ENCODE results near the gene HIRA.

The HIRA gene

DNA sequence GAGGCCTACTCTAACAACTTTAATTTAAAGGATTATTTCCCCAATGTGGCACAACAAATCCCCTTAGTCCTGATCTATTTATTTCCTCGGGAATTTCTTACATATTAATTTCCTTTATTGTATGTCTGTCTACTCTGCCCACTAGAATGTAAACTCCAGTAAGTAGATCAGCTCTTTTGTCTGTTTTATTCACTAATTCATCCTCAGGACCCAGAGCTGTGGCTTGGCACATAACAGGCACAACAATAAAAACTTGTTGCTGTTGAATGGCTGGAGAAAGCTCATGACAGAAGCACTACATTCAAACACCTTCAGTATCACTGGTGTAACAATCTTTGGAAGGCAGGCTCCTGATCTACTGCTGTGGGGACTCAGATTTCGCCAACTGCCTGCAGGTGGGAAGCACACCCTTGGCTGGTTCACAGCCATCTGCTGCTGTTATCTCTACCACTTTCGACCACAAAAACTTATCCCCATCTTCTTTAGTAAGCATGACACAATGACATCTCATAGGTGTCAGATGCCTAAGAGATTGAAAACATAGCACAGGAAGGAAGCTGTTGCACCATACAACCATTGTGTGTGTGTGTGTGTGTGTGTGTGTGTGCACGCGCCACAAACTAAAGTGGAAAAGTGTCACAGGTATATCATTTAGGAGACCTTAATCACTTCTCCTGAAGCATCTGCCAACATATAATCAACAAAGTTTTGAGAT lies 11.9 kb downstream of the HIRA start:
- Histone ChIP-seq H3K27me3 (ENCODE audit: control insufficient read depth in 1 of 2, insufficient read depth in 2 of 2, low read length in 2 of 2) (no peaks in the 10 kb centered on the region), H3K36me3 (ENCODE audit: insufficient read depth, low read length) (no peaks in the 10 kb centered on the region), H3K27ac (ENCODE audit: low read depth, low read length) (no peak overlapping the region), H3K4me3 (ENCODE audit: low read depth in 1 of 2, low read length in 2 of 2) (no peak overlapping the region), H3K9ac (ENCODE audit: low read length) (no peak overlapping the region), H3K4me1 (ENCODE audit: insufficient read depth, low read length) (peaks cover 6% of the 10 kb centered on the region), H3K9me3 (ENCODE audit: low read length) (no peaks in the 10 kb centered on the region)

DNA sequence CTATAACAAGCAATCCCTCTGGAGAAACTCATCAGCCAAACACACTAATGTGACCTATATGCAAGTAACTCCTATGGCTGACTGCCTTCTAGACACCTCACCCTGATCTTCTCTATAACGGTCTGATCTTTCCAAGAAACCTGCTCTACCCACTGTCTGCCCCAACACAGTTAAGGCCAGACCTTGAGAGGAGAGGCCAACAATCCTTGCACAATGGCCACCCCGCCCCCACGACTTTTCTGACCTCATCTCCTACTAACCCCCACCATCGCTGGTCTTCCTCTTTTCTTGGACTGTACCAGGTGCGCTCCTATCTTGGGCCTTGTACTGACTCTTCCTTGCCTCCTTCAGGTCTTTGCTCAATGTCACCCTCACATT lies 12.5 kb downstream of the HIRA start:
- Histone ChIP-seq H3K27me3 (ENCODE audit: control insufficient read depth in 1 of 2, insufficient read depth in 2 of 2, low read length in 2 of 2) (no peaks in the 10 kb centered on the region), H3K36me3 (ENCODE audit: insufficient read depth, low read length) (no peaks in the 10 kb centered on the region), H3K4me1 (ENCODE audit: insufficient read depth, low read length) (peaks cover 5% of the 10 kb centered on the region), H3K27ac (ENCODE audit: low read depth, low read length) (no peak overlapping the region), H3K9me3 (ENCODE audit: low read length) (no peaks in the 10 kb centered on the region), H3K9ac (ENCODE audit: low read length) (no peak overlapping the region), H3K4me3 (ENCODE audit: low read depth in 1 of 2, low read length in 2 of 2) (no peak overlapping the region)

DNA sequence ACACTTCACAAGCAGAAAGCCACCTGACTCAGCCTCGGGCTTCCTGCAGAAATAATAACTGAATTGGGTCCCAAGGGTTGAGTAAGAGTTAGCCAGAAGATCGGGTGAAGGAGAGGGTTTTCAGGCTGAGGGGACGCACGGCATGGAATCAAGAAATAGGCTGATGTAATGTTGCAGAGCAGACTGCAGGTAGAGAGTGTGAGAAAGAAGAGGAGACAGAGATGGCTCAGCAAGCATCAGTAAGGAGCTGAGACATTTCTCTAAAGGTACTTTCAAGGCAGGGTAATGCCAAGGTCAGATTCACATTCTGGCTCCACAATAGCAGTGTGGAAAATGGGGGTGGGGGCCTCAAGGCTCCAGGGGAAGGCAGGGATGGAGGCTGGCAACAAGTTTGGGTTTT lies 18.6 kb downstream of the HIRA start:
- Histone ChIP-seq H3K27me3 (ENCODE audit: control insufficient read depth in 1 of 2, insufficient read depth in 2 of 2, low read length in 2 of 2) (no peaks in the 10 kb centered on the region), H3K9me3 (ENCODE audit: low read length) (no peaks in the 10 kb centered on the region), H3K9ac (ENCODE audit: low read length) (no peak overlapping the region), H3K27ac (ENCODE audit: low read depth, low read length) (no peak overlapping the region), H3K4me3 (ENCODE audit: low read depth in 1 of 2, low read length in 2 of 2) (no peak overlapping the region), H3K4me1 (ENCODE audit: insufficient read depth, low read length) (no peaks in the 10 kb centered on the region), H3K36me3 (ENCODE audit: insufficient read depth, low read length) (peaks cover 8% of the 10 kb centered on the region)

DNA sequence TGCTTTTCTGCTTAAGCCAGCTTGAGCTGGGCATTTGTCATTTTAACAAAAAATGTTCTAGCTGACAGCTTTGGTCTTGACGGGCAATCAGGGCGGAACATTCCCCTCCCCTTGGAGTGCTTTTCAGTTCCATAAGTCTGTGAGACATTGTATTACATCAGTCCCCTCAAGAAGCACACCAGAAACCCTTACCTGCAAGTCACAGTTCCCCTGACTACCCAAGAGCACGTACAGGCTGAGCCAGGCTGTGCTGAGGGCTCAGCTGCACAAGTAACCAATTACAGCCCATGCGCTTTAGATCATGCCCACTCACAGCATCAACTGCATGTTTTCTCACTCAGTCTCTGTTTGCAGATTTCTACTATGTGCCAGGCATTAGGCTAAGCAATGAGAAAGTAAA lies 19.1 kb downstream of the HIRA start:
- H3K9ac ChIP-seq (ENCODE audit: low read length): no peak overlapping the region

DNA sequence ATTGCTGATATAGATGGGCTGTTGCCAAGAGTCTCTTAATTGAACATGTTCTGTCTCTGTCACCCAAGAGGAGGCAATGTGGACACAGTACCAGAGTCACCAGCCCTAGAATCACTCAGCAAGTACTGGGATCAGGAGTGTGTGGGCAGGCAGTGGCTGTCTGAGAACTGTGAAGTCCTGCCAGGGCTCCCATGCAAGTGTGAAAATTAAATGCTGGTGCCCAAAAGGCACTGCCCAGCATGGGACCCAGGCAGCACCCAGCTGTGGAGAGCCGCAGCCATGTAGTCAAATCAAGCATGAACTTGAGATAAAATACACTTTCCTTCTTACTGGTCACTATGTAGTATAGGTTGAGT lies 19.9 kb downstream of the HIRA start:
- Histone ChIP-seq H3K4me3 (ENCODE audit: low read depth in 1 of 2, low read length in 2 of 2) (no peak overlapping the region), H3K36me3 (ENCODE audit: insufficient read depth, low read length) (peaks cover 18% of the 10 kb centered on the region), H3K27me3 (ENCODE audit: control insufficient read depth in 1 of 2, insufficient read depth in 2 of 2, low read length in 2 of 2) (no peaks in the 10 kb centered on the region), H3K4me1 (ENCODE audit: insufficient read depth, low read length) (no peaks in the 10 kb centered on the region), H3K9me3 (ENCODE audit: low read length) (no peaks in the 10 kb centered on the region), H3K27ac (ENCODE audit: low read depth, low read length) (no peak overlapping the region), H3K9ac (ENCODE audit: low read length) (no peak overlapping the region)

More for the DNA sequence above, 19.1 kb downstream of the HIRA start:
- Histone ChIP-seq H3K9me3 (ENCODE audit: low read length) (no peaks in the 10 kb centered on the region), H3K4me1 (ENCODE audit: insufficient read depth, low read length) (no peaks in the 10 kb centered on the region), H3K27ac (ENCODE audit: low read depth, low read length) (no peak overlapping the region), H3K27me3 (ENCODE audit: control insufficient read depth in 1 of 2, insufficient read depth in 2 of 2, low read length in 2 of 2) (no peaks in the 10 kb centered on the region), H3K36me3 (ENCODE audit: insufficient read depth, low read length) (peaks cover 12% of the 10 kb centered on the region), H3K4me3 (ENCODE audit: low read depth in 1 of 2, low read length in 2 of 2) (no peak overlapping the region)

DNA sequence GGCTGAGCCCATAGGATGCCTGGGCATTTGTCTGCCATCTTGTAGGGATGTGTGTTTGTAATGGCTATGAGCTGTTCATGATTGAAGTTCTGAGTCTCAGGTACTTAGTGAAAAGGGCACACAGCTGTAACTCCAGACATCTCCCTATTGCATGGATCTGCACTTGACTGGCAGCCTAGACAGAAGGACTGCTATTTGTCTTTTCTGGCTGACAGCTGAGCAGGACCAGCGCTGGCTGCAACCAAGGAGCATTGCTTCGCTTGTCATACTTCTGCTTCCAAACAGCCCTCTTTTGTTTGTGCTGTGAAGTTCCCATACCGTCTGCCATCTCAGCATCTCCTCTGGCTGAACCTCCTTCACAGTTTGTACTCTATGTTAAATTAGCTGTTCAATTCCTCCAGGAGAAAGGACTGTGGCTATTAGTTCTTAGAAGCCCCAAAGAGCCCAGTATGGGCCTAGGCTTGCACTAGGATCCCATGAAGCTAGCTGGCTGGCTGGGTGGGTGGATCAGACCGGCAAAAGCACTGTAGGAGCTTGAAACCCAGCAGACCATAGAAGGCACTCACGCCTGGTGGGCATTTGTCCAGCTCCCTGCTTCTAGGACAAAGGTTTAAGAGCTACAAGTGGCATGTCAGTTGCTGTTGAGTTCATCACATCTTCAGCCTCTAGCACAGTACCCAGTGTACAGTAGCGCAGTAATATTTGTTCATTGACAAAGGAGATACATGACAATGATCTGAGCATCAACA lies 20.4 kb downstream of the HIRA start:
- Histone ChIP-seq H3K27ac (ENCODE audit: low read depth, low read length) (no peak overlapping the region), H3K36me3 (ENCODE audit: insufficient read depth, low read length) (peaks cover 20% of the 10 kb centered on the region), H3K4me3 (ENCODE audit: low read depth in 1 of 2, low read length in 2 of 2) (no peak overlapping the region), H3K4me1 (ENCODE audit: insufficient read depth, low read length) (no peaks in the 10 kb centered on the region), H3K9ac (ENCODE audit: low read length) (no peak overlapping the region), H3K9me3 (ENCODE audit: low read length) (no peaks in the 10 kb centered on the region), H3K27me3 (ENCODE audit: control insufficient read depth in 1 of 2, insufficient read depth in 2 of 2, low read length in 2 of 2) (no peaks in the 10 kb centered on the region)

DNA sequence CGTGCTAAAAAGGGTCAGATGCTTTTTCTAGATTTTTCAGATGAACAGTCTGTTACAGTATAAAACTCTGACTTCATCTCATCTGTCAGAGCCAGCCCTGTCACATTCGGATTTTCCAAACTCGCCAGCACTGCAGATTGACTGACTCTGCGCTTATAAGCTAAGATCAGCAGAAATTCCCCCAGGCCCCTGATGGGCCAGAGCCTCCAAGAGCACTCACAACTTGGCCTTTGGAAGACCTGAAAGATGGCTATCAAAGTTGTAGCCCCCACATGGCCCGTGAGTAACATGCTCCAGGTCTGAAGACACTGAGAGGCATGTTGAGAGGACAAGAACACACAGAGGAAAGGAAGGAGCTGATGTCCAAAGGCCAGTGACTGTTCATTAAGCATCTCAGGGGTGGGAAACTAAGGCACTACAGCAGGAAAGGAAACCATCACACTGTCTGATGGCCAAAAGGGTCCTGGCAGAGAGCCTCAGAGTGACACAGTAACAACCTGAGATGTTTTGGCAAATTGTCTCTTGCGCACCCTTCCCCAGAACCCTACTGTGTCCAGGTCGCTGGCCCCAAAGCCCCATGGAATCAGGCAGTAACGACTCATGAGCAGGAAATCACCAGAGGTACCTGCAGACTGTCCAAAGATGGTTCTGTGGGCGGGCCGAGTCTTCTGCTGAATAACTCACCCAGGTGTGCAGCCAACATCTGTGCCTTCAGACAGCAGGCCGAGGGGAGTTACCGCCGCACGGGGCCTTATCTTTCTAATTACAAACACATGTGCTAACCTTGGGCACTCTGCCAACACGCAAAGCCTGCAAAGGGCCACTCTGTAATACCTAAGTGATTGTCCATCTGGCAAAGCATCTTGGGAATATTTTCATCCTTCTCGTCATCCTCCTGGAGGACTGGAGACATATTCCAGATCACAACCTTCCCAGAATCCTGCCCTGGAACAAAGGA lies 23.6 kb downstream of the HIRA start:
- H3K27me3 ChIP-seq (ENCODE audit: control insufficient read depth in 1 of 2, insufficient read depth in 2 of 2, low read length in 2 of 2): no peaks in the 10 kb centered on the region
- peaks cover 40% of the 10 kb centered on the region for H3K36me3 ChIP-seq (ENCODE audit: insufficient read depth, low read length)
- H3K4me1 ChIP-seq (ENCODE audit: insufficient read depth, low read length): no peaks in the 10 kb centered on the region
- H3K9ac ChIP-seq (ENCODE audit: low read length): no peak overlapping the region
- H3K4me3 ChIP-seq (ENCODE audit: low read depth in 1 of 2, low read length in 2 of 2): no peak overlapping the region
- no peaks in the 10 kb centered on the region for H3K9me3 ChIP-seq (ENCODE audit: low read length)
- H3K27ac ChIP-seq (ENCODE audit: low read depth, low read length): no peak overlapping the region

DNA sequence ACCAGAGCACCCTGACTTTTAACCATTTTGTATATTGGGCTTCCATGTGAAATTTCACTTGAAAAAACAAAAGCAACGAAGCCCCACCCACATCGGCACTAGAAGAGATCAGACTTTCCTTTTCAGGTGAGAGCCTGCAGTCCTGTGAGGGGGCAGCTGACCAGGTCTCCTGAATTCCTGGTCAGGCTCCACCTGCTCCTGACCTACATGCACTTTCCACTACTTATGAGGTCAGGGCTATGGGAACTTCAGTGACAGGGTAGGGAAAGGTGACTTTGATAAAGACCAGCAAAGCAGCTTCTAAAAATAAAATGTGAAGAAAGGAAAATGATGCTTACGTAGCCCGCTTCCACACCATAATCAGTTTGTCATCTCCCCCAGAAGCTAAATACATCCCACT lies 24.7 kb downstream of the HIRA start:
- no peak overlapping the region for H3K9ac ChIP-seq (ENCODE audit: low read length)
- H3K4me3 ChIP-seq (ENCODE audit: low read depth in 1 of 2, low read length in 2 of 2): no peak overlapping the region
- H3K27me3 ChIP-seq (ENCODE audit: control insufficient read depth in 1 of 2, insufficient read depth in 2 of 2, low read length in 2 of 2): no peaks in the 10 kb centered on the region
- H3K36me3 ChIP-seq (ENCODE audit: insufficient read depth, low read length): peaks cover 40% of the 10 kb centered on the region
- H3K4me1 ChIP-seq (ENCODE audit: insufficient read depth, low read length): no peaks in the 10 kb centered on the region
- no peaks in the 10 kb centered on the region for H3K9me3 ChIP-seq (ENCODE audit: low read length)
- H3K27ac ChIP-seq (ENCODE audit: low read depth, low read length): no peak overlapping the region

DNA sequence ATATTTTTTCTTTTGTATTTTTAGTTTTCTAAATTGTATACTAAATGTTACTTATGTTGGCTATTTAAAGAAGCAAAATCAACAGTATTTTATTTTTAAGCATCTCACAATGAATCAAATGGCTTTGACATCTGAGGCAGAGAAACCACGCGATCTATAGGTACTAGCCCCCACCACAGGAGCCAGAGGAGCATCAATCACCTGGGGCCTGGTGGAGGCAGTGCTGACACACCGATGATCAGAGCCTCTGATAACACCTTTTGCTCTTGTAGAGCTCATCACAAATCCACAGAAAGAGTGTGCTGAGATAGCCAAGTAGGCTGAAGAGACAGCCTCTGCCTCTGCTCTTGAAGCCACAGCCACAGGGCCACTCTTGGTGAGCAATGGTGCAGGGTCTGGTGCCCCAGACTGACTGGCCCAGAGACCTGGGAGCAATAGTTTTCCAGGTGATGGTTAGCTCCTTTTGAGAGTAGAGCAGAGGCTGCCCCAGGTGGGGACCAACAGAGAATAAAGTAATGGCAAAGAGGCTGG lies 25.2 kb downstream of the HIRA start:
- no peak overlapping the region for H3K4me3 ChIP-seq (ENCODE audit: low read depth in 1 of 2, low read length in 2 of 2)
- H3K9ac ChIP-seq (ENCODE audit: low read length): no peak overlapping the region
- H3K4me1 ChIP-seq (ENCODE audit: insufficient read depth, low read length): no peaks in the 10 kb centered on the region
- peaks cover 43% of the 10 kb centered on the region for H3K36me3 ChIP-seq (ENCODE audit: insufficient read depth, low read length)
- no peaks in the 10 kb centered on the region for H3K9me3 ChIP-seq (ENCODE audit: low read length)
- H3K27ac ChIP-seq (ENCODE audit: low read depth, low read length): no peak overlapping the region
- H3K27me3 ChIP-seq (ENCODE audit: control insufficient read depth in 1 of 2, insufficient read depth in 2 of 2, low read length in 2 of 2): no peaks in the 10 kb centered on the region

DNA sequence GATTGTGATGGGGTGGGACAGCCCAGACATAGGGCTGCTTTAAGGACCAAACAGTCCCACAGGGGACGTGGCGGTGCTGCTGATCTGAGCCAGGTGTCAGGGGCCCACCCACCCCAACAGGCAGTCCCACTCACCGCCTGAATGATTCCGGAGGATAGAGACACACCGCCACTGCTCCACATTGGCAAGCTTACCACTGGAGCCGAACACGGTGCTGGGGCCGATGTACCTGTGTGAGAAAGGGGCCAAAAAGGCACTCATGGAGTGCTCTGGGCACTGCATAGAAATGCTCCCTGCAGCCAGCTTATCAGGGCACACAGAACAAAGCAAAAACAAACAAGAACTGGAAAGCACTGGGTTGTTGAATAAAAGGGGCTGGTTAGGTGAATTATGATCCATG lies 25.9 kb downstream of the HIRA start:
- H3K36me3 ChIP-seq (ENCODE audit: insufficient read depth, low read length): peaks cover 50% of the 10 kb centered on the region
- no peaks in the 10 kb centered on the region for H3K27me3 ChIP-seq (ENCODE audit: control insufficient read depth in 1 of 2, insufficient read depth in 2 of 2, low read length in 2 of 2)
- no peak overlapping the region for H3K9ac ChIP-seq (ENCODE audit: low read length)
- H3K27ac ChIP-seq (ENCODE audit: low read depth, low read length): no peak overlapping the region
- no peaks in the 10 kb centered on the region for H3K9me3 ChIP-seq (ENCODE audit: low read length)
- no peak overlapping the region for H3K4me3 ChIP-seq (ENCODE audit: low read depth in 1 of 2, low read length in 2 of 2)
- no peaks in the 10 kb centered on the region for H3K4me1 ChIP-seq (ENCODE audit: insufficient read depth, low read length)

DNA sequence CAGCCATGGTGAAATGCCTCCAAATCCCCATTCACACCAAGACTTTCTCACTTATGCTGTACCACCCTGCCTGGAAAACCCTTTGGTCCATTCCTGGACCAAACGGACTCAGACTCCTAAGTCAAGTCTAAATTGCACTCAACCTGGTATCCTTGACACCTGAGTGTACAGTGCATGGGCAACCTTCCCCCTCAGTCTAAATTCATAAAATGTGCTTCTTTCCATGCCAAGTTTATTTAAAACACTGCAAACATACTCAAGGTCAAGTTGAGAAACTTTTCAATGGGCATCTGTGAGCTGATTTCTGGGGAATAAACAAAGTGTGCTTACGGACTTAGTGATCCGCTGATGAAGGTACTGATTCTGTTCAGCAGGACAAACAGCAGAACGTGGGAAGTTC lies 26.4 kb downstream of the HIRA start:
- H3K27ac ChIP-seq (ENCODE audit: low read depth, low read length): no peak overlapping the region
- H3K36me3 ChIP-seq (ENCODE audit: insufficient read depth, low read length): peaks cover 50% of the 10 kb centered on the region
- no peaks in the 10 kb centered on the region for H3K9me3 ChIP-seq (ENCODE audit: low read length)
- no peak overlapping the region for H3K9ac ChIP-seq (ENCODE audit: low read length)
- no peaks in the 10 kb centered on the region for H3K27me3 ChIP-seq (ENCODE audit: control insufficient read depth in 1 of 2, insufficient read depth in 2 of 2, low read length in 2 of 2)
- H3K4me1 ChIP-seq (ENCODE audit: insufficient read depth, low read length): no peaks in the 10 kb centered on the region
- no peak overlapping the region for H3K4me3 ChIP-seq (ENCODE audit: low read depth in 1 of 2, low read length in 2 of 2)

Measured in muscle layer of colon (tissue), 2 donors.